K562 (cell line): ENCODE results near the gene IGSF3. TPM values are rescaled to one million over a fixed set of nuclear protein-coding genes. Genes with fewer than 3 reads are reported as not detected.

ENCODE experiments used
- ATAC-seq: fragments of 200-7000 bp; cut with Tn5 transposase; 3 replicates; pipeline ENCODE4 v1.9.1; 2020; ENCODE audit warnings: moderate library complexity
- BruUV-seq: library from RNA; stranded (reverse); fragments of 400-500 nt; replicated peaks from 2 replicates; lab custom pipeline; 2021; lab: Mats Ljungman, UMichigan
- CTCF ChIA-PET: fragments of 300-600 bp; formaldehyde crosslinking; extraction: SDS; loops from one replicate; lab custom pipeline; 2021; ENCODE audit warnings: low intra/inter-chr PET ratio; lab: Yijun Ruan, JAX
- POLR2A ChIA-PET: fragments of 300-600, 350-650 bp; sonication (Branson Sonifier 250); formaldehyde crosslinking; extraction: SDS; loops from one replicate; lab custom pipeline; 2021; ENCODE audit warnings: antibody characterized with exemption, inconsistent platforms; lab: Yijun Ruan, JAX
- DNase-seq, 4 experiments: peaks; one replicate each; pipeline versions ENCODE4 v3.0.0 to v3.0.0-alpha.2; 2011 to 2018; ENCODE audit warnings: low spot score in 3 of 4, mixed read lengths in 3 of 4; ENCODE audit errors: extremely low read depth in 1 of 4
- FAIRE-seq: peaks from 2 replicates; lab custom pipeline; 2011; peaks lifted over from hg19 to GRCh38; lab: Jason Lieb, UNC
- H2AFZ ChIP-seq: 2 replicates; pipeline ENCODE4 v1.6.0; 2011; ENCODE audit warnings: low read depth, low read length, control low read depth, inconsistent platforms
- H3K27ac ChIP-seq: fragments of 200-600 bp; 3 replicates; pipeline ENCODE4 v1.8.0; 2011; ENCODE audit warnings: low read depth, mild to moderate bottlenecking, control low read depth, inconsistent platforms, low read length, moderate library complexity, mixed read lengths; ENCODE audit errors: extremely low read depth
- H3K27me3 ChIP-seq, 2 experiments: fragments of 300-600 bp in 1 of 2; 2 replicates in 1 of 2; 3 replicates in 1 of 2; pipeline versions ENCODE4 v1.6.0 to v1.8.0; 2011; ENCODE audit warnings: inconsistent platforms in 2 of 2, low read length in 2 of 2, mild to moderate bottlenecking in 1 of 2, mixed read lengths in 1 of 2, moderate library complexity in 1 of 2; ENCODE audit not compliant: control insufficient read depth in 2 of 2, insufficient read depth in 2 of 2
- H3K36me3 ChIP-seq: fragments of 300-600 bp; 3 replicates; pipeline ENCODE4 v1.8.0; 2011; ENCODE audit warnings: mild to moderate bottlenecking, low read length, inconsistent platforms; ENCODE audit not compliant: control insufficient read depth, insufficient read depth
- H3K4me1 ChIP-seq, 2 experiments: fragments of 200-600 bp in 1 of 2; replicated peaks in 1 of 2; 2 replicates in 1 of 2; 3 replicates in 1 of 2; pipeline versions ENCODE4 v1.5.1 to v1.8.0; 2011; ENCODE audit warnings: inconsistent platforms in 2 of 2, low read length in 2 of 2, mild to moderate bottlenecking in 1 of 2, mixed read lengths in 1 of 2, moderate library complexity in 1 of 2; ENCODE audit not compliant: control insufficient read depth in 2 of 2, insufficient read depth in 2 of 2
- H3K4me2 ChIP-seq: 2 replicates; pipeline ENCODE4 v1.6.1; 2011; ENCODE audit warnings: low read length, control low read depth, inconsistent platforms, mixed read lengths; ENCODE audit not compliant: insufficient read depth
- H3K4me3 ChIP-seq: fragments of 200-600 bp; sonication (generic), shearing (Covaris generic); 2 replicates; pipeline ENCODE4 v1.5.1; 2016; ENCODE audit warnings: control low read depth, inconsistent platforms
- H3K79me2 ChIP-seq: fragments of 200-600 bp; 3 replicates; pipeline ENCODE4 v1.8.0; 2011; ENCODE audit warnings: low read length, inconsistent platforms; ENCODE audit not compliant: control insufficient read depth, insufficient read depth
- H3K9ac ChIP-seq, 2 experiments: 2 replicates each; pipeline versions ENCODE4 v1.6.0 to v1.6.1; 2011; ENCODE audit warnings: low read depth in 2 of 2, low read length in 2 of 2, control low read depth in 1 of 2, inconsistent platforms in 1 of 2, mild to moderate bottlenecking in 1 of 2, mixed read lengths in 1 of 2; ENCODE audit not compliant: insufficient read depth in 1 of 2
- H3K9me1 ChIP-seq: one replicate; pipeline ENCODE4 v1.6.0; 2011; ENCODE audit warnings: inconsistent platforms, mild to moderate bottlenecking, low read length, moderate library complexity; ENCODE audit not compliant: control insufficient read depth, insufficient read depth
- H3K9me3 ChIP-seq: replicated peaks from 2 replicates; pipeline ENCODE4 v1.5.1; 2011; ENCODE audit warnings: low read depth, low read length, inconsistent platforms; ENCODE audit not compliant: control insufficient read depth, insufficient read depth
- H4K20me1 ChIP-seq: replicated peaks from 2 replicates; pipeline ENCODE4 v1.6.1; 2011; ENCODE audit warnings: low read length, inconsistent platforms, mixed read lengths; ENCODE audit not compliant: control insufficient read depth, insufficient read depth
- E2F8 ChIP-seq: fragments of 450-650 bp; IDR thresholded peaks from 2 replicates; pipeline ENCODE4 v1.7.1; 2018; ENCODE audit warnings: mild to moderate bottlenecking, low read depth; ENCODE audit not compliant: partially characterized antibody
- PHB ChIP-seq: fragments of 250-450 bp; sonication (Bioruptor Pico); IDR thresholded peaks from 2 replicates; pipeline ENCODE4 v1.5.0; 2021
- ZNF3 ChIP-seq: fragments of 250-450 bp; sonication (Bioruptor Pico); IDR thresholded peaks from 2 replicates; pipeline ENCODE4 v1.5.0; 2021; ENCODE audit warnings: mild to moderate bottlenecking, moderate library complexity
- ZNF384 ChIP-seq: IDR thresholded peaks from 2 replicates; pipeline ENCODE4 v1.6.1; 2012; ENCODE audit warnings: low read depth, low read length, improper control_type of control experiment
- ZNF407 ChIP-seq: fragments of 450-650 bp; IDR thresholded peaks from 2 replicates; pipeline ENCODE4 v1.6.1; 2016; ENCODE audit warnings: low read depth
- WGBS: fragments of 100-300 bp; shearing (Covaris generic); methylation state at CpG from one replicate; pipeline ENCODE4 v1.1.6; 2016; ENCODE audit warnings: low coverage, mixed read lengths; ENCODE audit not compliant: insufficient coverage; ENCODE audit errors: missing lambda C conversion rate; 5-methylcytosine and 5-hydroxymethylcytosine counted together
- in situ Hi-C: fragments of 300-500 bp; cut with MboI; formaldehyde crosslinking; loops from 4 replicates; pipeline ENCODE4 v1.15.0; 2018; ENCODE audit warnings: inconsistent platforms, mixed read lengths
- intact Hi-C: fragments of 100-400 bp; cut with micrococcal nuclease; formaldehyde crosslinking; loops from 2 replicates; pipeline ENCODE4 v1.14.2; 2022
- polyA plus RNA-seq, 8 experiments: library from polyadenylated mRNA; depleted of rRNA in 4 of 8; stranded (reverse) in 5 of 8; unstranded in 3 of 8; fragments of >200 nt; fragmentation: Nextera tagmentation in 2 of 8; fragmentation: Illumina TruSeq in 1 of 8; extraction: Ambion mirVana in 2 of 8; extraction: Trizol in 1 of 8; gene quantifications; 2 replicates each; pipeline versions ENCODE4 v1.2.1 to v1.2.3, GENCODE V29; 2011 to 2014; ENCODE audit warnings: inconsistent platforms in 1 of 8, missing spikeins in 1 of 8
- total RNA-seq, 7 experiments: library from RNA; depleted of rRNA in 6 of 7; stranded (reverse); fragments of >200 nt in 6 of 7; fragmentation: Illumina TruSeq in 2 of 7; extraction: Trizol in 2 of 7; gene quantifications; 2 replicates each; pipeline versions ENCODE4 v1.2.1 to v1.2.3, GENCODE V29; 2011 to 2021; ENCODE audit warnings: low replicate concordance in 1 of 7

The IGSF3 gene
- total and polyA plus RNA-seq, 9 of the 15 experiments (the other 6 are each of a cell fraction or from before 2014, with no cell fraction given) = 1.1 to 15.0 (median 8.3) TPM

GRCh38 chr1:116716391-116716790, 48.9 kb upstream of the IGSF3 start (continued):
- TF ChIP-seq E2F8 (no peak), PHB (CRISPR knock-in tag) (no peak), ZNF3 (no peak)
- TF ChIP-seq, all 486 proteins: peak for 0

GRCh38 chr1:116713474-116713873, 45.9 kb upstream of the IGSF3 start:
- Histone ChIP-seq H3K4me2 (no peak overlapping the region), H3K27me3 (no peaks in the 10 kb centered on the region), H4K20me1 (no peaks in the 10 kb centered on the region), H2AFZ (peak overlapping the region; percentile 67), H3K27ac (no peak overlapping the region), H3K36me3 (no peaks in the 10 kb centered on the region), H3K9ac (peak overlapping the region in 1 of 2 experiments; percentile 18; a peak in 1 of 4 replicates), H3K4me1 (no peaks in the 10 kb centered on the region; a peak in 1 of 5 replicates), H3K9me1 (no peaks in the 10 kb centered on the region), H3K4me3 (no peak overlapping the region), H3K9me3 (no peaks in the 10 kb centered on the region), H3K79me2 (no peaks in the 10 kb centered on the region)
- no TSS peak for BruUV-seq
- intact Hi-C loops = no loop called here
- POLR2A ChIA-PET = interaction anchor here (0.6 kb wide), 2 partner anchors 10 to 16 kb away, joined by 3 to 4 read pairs; no protein-coding TSS in a partner anchor
- CTCF ChIA-PET = no interaction called here
- in situ Hi-C loops = no loop called here
- FAIRE-seq (no peak), DNase-seq (no peak), ATAC-seq (no peak)
- WGBS = 70% methylated on average over 3 of the region's 3 CpGs
- TF ChIP-seq ZNF384 (peak; percentile 56; the same call in 1 of the 2 replicates), ZNF407 (no peak)
